ENCODE data around the gene RNF14.

- TF ChIP-seq, protein P1, sequence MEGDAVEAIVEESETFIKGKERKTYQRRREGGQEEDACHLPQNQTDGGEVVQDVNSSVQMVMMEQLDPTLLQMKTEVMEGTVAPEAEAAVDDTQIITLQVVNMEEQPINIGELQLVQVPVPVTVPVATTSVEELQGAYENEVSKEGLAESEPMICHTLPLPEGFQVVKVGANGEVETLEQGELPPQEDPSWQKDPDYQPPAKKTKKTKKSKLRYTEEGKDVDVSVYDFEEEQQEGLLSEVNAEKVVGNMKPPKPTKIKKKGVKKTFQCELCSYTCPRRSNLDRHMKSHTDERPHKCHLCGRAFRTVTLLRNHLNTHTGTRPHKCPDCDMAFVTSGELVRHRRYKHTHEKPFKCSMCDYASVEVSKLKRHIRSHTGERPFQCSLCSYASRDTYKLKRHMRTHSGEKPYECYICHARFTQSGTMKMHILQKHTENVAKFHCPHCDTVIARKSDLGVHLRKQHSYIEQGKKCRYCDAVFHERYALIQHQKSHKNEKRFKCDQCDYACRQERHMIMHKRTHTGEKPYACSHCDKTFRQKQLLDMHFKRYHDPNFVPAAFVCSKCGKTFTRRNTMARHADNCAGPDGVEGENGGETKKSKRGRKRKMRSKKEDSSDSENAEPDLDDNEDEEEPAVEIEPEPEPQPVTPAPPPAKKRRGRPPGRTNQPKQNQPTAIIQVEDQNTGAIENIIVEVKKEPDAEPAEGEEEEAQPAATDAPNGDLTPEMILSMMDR (conservative IDR thresholded peaks at IDR 0.05; ENCODE audit: low read length): no peak
- no peak for TF ChIP-seq EZH2phosphoT487 (IDR thresholded peaks at IDR 0.05; ENCODE audit: borderline replicate concordance)
These were observed 2.0 kb upstream of the RNF14 start for GRCh38 chr5:141966963-141967333.
